ENCODE measurements around the gene ZNF787.

- TF ChIP-seq EZH2 (IDR thresholded peaks at IDR 0.05; ENCODE audit: borderline replicate concordance, low read depth, low read length, poor library complexity, severe bottlenecking) (no peak), CTCF (conservative IDR thresholded peaks at IDR 0.05; ENCODE audit: low read depth, low read length) (no peak)
Observed at GRCh38 chr19:56140583-56141416, 19.7 kb upstream of the ZNF787 start, which contains the start of gene ZNF444.
